Activated T-cell treated with anti-CD3 and anti-CD28 coated beads for 1 hour (primary cell): Measurements from ENCODE around the gene SPTB.

Experiments
- DNase-seq: peaks from one replicate; pipeline ENCODE4 v3.0.0-alpha.2; 2020; ENCODE audit warnings: low read depth

Gene SPTB

GRCh38 chr14:64788706-64789105 is 91.0 kb downstream of the SPTB start:
- DNase-seq, result no peak

GRCh38 chr14:64787619-64788018 is 92.1 kb downstream of the SPTB start:
- DNase-seq, result no peak

DNA sequence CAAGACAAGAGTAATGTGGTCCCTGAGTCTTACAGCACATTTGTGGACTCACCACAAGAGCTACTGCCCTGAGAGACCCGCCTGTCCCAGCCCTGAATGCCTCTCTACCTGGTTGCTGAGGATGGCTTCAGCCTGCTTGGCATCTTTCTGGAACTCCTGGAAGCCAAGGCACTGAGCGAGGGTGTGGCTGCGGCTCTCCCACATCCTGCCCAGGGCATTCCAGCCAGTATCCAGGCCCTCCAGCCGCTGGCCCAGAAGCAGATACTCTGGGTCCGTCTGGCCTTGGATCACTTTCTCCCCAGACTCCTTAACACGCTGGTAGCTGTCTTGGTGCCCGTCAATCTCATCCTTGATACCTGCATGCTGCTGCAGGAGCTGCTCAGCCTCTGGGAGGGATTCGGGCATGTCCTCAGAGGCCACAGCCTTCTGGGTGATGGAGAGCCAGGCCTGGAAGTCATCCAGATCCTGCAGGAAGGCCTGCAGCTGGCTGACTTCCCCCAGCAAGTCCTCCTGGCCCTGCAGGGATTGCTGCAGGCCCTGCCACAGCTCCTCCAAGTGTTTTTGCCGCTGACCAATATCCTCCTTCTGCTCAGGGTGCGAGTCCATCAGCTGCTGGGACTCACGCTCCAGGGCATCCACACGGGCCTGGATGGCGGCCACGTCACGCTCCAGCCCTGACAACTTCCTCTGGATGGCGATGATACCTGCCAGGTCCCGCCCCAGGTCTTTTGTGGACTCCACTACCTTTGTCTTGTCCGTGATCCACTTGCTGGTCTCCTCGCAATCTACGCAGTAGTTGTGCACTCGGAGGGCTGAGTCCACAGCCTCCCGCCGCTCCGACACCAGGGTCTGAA is 93.2 kb downstream of the SPTB start:
- DNase-seq, result no peak

GRCh38 chr14:64784006-64784405 is 95.7 kb downstream of the SPTB start:
- no peak for DNase-seq

DNA sequence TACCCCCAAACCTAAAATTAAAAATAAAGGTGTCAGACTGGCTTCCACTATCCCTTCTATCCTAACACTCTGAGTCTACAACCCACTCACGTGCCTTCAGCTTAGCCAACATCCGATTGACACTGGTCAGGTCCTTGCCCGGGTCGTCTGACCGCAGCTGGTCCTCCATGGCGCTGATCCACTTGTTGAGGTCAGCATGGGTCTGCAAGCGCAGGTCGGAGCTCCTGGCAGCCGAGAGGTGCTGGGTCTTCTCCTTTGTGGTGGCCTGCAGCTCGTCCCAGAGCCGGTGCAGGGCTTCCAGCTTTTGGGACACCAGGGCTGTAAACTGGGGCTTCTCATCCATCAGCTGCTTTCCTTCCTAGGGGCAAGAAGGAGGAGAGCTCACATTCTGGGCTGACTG is 97.5 kb downstream of the SPTB start:
- DNase-seq, result no peak

DNA sequence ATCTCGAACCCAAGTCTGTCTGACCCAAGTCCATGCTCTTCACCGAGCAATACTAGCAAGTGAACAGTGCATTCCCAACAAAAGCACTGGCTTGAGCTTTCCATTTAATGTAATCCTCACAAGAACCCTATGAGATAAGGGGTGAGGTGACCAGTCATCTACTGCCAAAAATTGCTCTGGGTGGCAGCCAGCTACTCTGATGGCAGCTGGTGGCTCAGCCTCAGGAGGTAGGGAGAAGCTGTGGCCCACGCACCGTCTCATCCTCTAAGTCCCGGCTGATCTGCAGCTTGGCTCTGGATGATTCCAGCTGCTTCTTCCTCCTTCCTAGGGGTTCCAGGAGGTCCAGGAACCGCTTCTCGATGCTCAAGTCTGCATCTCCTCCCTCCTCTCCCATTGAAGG is 100.2 kb downstream of the SPTB start:
- DNase-seq, result no peak

DNA sequence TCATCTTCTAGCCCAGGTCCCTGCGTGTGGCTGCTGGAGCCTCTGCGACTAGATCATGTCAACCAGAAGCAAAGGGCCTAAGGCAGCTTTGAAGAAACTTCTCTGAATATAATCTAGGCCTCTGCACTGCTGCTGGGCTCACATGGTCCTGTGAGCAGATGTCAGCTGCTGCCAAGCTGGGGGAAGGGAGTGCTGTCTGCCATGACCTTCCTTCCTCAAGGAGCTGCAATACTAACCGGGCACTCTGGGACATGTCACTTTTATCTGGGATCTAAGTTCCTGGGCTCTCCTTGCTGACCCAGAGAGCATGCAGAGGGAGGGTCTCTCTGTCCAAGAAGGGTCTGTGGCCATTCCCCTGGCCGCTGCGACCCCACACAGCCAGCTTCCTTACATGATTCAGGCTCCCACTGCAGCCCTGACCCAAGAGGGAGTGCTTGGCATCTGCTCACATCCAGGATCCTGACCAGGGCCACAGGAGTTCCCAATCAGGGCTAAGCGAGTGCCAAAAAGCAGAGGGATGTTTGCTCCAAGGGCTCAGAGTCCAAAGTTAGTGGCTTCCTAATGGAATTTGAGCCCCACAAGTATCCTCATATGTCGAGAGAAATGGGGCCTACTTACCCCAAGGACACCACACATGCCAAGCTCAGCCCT is 101.5 kb downstream of the SPTB start:
- DNase-seq, result no peak

DNA sequence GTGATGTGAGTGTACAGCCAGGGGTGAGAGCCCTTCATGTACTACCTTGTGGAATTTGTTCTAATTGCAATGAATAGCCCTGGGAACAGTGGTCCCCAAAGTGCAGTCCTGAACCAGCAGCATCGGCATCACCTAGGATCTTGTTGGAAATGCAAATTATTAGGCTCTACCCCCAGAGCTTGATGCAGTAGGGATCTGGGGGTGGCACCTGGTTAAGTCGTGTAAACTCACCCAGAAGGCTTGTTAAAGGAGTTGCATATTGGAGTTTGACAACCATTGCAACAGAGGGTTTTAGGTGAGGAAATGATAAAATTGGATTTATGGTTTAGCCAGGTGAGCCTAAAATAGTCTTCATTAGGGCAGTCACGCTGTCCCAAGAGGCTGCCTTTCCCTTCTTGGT is 102.2 kb downstream of the SPTB start:
- no peak for DNase-seq

- DNase-seq, result no peak
Measured at GRCh38 chr14:64775081-64775777, 104.5 kb downstream of the SPTB start.

DNA sequence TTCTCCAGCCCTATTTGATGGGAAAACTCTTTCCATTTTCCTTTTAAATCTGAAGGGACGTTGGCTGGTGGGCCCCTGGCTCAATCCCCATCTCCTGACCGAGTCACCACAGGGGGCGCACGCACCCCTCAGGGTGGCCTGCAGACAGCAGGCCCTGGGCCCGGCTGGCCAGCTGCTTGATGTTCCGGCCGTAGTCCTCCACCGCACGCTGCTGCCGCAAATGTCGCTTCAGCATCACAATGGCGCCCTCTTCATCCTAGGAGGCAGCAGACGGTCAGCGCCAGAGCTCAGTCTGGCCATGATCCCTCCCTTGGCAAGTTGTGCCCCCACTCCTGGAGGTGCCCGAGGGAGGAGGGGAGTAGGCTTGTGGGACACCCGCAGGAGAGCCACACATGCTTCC is 105.4 kb downstream of the SPTB start:
- DNase-seq, result no peak

DNA sequence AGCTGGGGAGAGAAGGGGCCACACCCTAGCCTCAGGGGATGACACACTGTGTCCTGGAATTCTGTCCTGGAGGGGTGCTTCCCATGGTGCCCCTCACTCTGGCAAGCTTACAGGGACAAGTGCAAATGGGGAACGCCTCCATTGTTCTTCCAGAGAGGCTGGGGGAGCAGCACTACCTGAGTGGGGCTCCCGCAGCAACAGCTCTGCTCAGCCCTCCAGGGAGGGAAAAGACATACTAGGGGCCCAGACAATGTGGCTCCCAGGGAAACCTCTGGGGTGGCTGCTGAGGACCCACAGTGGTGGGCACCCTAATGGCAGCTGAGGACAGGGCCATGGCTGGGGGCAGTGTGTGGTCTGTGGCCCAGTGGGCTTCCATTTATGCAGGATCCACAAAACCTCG is 106.1 kb downstream of the SPTB start:
- DNase-seq, result no peak

- DNase-seq, result no peak
Measured at GRCh38 chr14:64773046-64773445, 106.7 kb downstream of the SPTB start.

DNA sequence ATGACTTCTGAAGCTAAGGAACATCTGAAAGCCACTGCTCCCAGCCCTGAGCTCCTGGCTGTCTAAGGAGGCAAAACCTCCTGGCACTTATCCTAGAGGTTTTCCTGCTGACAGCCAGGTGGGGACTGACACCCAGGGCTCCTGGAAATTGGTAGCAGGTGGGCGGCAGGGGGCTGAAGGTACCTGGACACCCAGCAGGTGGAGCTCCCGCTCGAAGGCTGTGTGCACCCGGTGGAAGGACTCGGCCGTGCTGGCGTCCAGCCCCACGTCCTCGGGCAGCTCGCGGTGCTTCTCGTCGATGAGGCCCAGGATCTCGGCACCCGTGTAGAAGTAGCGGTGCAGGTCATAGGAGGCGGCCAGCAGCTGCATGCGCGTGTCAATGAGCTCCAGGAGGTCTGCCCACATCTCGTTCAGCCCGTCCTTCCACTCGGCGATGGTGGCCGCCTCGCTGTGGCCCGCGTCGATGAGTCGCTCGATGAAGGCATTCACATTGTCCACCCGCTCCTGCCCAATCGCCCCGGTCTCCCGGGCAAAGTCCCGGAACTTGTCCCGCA is 107.2 kb downstream of the SPTB start:
- no peak for DNase-seq

DNA sequence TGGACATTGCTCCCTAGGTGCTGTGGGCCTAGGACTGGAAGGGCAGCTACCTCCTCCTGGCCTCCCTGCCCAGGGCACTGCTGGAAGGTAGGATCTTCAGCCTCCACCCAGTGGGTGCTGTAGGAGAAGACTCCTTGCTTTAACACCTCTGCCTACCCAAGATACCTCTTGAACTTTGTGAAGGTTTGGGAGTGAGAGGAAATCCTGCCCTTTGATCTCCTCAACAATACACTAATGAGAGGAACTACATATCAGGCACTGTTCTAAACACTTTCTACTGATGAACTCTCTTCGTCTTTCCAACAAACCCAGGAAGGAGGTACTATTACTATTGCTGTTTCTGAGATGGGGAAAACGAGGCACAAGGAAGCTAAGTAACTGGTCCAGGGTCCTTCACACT is 108.5 kb downstream of the SPTB start:
- DNase-seq, result no peak

- DNase-seq, result no peak
Measured at GRCh38 chr14:64770751-64771150, 109.0 kb downstream of the SPTB start.

DNA sequence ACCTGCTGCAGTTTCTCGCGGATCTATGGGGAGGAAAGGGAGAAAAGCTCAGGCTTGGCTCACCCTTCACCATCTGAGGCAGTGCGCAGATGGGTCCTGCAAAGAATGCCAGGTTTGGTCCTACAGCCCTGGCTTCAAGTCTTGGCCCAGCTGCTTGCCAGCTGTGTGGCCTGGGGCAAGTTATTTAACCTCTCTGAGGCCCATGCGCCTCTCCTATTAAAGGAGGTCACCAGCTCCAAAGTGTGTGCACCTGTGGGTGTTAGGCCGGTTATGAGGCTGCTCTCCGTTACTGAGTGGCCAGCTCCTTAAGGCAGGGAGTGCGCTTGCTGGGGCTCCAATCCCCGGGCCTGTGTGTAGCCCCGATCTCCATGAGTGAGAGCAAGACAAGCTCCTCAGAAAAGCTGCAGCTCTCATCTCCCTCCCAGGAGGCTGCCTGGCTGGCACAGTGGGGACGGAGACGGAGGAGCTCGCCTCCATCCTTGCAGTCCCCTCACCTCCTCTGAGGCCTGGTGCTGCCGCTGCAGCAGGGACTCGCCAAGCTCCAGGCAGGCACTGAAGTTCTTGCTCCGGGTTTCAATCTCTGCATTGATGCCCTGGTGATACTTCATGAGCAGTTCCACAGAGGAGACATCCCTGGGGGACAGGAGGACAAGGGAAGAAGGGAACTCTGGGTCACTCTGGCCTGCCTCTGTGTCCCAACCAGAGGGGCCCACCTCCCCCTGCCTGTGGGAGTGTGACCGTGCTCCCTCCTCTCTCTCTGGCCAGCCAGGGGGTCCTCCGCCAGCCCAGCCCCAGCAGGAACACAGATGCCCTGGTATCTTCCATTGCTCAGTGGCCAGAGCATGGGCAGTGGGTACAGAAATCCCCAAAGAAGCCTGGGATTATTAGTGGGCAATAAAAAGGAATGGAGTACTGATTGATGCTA is 110.3 kb downstream of the SPTB start:
- DNase-seq, result no peak

DNA sequence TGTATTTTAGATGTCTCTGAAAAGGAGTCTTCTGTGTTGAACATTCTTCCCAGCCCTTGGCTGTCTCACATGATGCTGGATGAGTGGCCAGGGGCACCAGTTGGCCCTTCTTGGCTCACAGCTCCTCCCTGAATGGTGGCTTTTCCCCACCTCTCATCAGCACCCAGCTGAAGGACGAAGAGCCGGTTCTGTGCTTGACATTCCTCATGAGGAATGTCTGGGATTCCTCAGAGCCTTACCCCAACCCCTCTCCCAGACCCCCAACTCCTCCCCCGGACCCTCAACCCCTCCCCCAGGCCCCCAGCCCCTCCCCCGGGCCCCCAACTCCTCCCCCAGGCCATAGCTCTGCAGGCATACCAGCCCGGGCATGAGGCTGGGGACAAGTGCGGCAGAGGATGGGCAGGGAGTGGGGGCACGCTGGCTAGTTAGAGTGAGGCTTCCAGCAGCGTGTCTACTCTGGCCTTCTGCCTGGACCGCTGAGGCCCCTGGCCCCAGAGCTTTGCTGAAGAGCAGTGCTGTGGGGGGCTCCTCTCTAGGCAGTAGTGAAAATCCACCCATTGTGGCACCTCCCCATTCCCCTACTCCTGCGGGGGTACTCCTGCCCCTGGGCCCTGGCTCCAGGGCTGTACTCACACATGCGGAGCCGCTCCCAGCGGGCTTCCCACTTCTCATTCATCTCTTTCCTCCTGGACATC is 111.2 kb downstream of the SPTB start:
- DNase-seq, result no peak

DNA sequence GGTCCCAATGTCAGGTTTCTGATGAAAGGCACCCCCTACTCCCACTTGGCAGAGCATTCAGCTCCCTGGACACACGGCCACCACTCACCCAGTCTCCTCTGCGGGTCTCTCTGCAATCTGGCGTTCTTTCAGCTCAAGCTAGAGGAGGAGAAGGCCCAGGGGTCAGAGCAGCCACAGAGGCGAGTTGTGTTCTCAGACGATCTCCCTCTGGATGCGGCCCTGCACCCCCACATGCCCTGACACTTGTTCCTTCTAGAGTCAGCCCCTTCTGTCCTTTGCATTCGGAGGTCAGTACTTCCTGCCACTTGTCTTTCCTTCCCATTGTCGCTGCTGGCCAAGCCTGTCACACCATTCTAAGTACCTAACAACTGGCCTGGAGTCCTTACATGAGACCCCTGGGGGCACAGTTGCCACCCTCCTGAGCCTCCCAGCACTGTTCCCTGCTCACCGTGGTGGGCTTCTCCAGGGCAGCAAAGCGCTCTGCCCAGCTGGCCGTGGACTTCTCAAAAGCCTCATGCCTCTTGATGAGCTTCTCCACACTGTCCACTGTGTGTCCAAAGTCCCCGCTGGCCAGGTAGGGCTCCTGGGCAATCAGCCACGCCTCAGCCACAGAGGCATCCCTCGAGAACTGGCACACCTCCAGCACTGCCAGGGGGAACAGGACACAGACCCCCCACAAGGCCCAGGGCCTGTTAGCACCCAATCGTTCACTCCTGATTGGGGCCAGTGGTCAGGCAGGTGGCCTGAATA is 112.3 kb downstream of the SPTB start:
- no peak for DNase-seq

- DNase-seq, result no peak
Measured at GRCh38 chr14:64766430-64767151, 113.1 kb downstream of the SPTB start.
